Measurements from ENCODE around the gene OSBPL7. TPM values are rescaled to one million over a fixed set of nuclear protein-coding genes. Genes with fewer than 3 reads are reported as not detected.

The OSBPL7 gene
- total RNA-seq, 1 donor from 2014 or later = 30.0 TPM

DNA sequence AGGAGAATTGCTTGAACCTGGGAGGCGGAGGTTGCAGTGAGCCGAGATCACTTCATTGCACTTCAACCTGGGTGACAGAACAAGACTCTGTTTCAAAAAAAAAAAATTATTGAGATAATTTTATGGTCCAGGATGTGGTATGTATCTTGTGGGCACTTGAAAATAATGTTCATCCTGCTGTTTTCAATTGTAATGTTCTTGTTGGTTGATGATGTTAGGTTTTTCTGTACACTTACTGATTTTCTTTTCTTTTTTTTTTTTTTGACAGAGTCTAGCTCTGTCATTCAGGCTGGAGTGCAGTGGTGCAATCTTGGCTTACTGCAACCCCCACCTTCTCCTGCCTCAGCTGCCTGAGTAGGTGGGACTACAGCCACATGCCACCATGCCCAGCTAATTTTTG, 58.9 kb downstream of the OSBPL7 start:
- no peaks in the 10 kb centered on the region for H3K4me1 Mint-ChIP-seq (ENCODE audit: low read depth, unreplicated experiment)
- peaks cover 12% of the 10 kb centered on the region for H3K36me3 Mint-ChIP-seq (ENCODE audit: unreplicated experiment)
- no peak overlapping the region for H3K27ac Mint-ChIP-seq (ENCODE audit: unreplicated experiment)
- peaks cover 4% of the 10 kb centered on the region for H3K9me3 Mint-ChIP-seq (ENCODE audit: unreplicated experiment)
- no peak overlapping the region for H3K4me3 Mint-ChIP-seq (ENCODE audit: unreplicated experiment)
- no peaks in the 10 kb centered on the region for H3K27me3 Mint-ChIP-seq (ENCODE audit: unreplicated experiment)
- no peak for DNase-seq
- TF ChIP-seq, protein P1, sequence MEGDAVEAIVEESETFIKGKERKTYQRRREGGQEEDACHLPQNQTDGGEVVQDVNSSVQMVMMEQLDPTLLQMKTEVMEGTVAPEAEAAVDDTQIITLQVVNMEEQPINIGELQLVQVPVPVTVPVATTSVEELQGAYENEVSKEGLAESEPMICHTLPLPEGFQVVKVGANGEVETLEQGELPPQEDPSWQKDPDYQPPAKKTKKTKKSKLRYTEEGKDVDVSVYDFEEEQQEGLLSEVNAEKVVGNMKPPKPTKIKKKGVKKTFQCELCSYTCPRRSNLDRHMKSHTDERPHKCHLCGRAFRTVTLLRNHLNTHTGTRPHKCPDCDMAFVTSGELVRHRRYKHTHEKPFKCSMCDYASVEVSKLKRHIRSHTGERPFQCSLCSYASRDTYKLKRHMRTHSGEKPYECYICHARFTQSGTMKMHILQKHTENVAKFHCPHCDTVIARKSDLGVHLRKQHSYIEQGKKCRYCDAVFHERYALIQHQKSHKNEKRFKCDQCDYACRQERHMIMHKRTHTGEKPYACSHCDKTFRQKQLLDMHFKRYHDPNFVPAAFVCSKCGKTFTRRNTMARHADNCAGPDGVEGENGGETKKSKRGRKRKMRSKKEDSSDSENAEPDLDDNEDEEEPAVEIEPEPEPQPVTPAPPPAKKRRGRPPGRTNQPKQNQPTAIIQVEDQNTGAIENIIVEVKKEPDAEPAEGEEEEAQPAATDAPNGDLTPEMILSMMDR (IDR thresholded peaks at IDR 0.05; ENCODE audit: partially characterized antibody, unreplicated experiment) = no peak

DNA sequence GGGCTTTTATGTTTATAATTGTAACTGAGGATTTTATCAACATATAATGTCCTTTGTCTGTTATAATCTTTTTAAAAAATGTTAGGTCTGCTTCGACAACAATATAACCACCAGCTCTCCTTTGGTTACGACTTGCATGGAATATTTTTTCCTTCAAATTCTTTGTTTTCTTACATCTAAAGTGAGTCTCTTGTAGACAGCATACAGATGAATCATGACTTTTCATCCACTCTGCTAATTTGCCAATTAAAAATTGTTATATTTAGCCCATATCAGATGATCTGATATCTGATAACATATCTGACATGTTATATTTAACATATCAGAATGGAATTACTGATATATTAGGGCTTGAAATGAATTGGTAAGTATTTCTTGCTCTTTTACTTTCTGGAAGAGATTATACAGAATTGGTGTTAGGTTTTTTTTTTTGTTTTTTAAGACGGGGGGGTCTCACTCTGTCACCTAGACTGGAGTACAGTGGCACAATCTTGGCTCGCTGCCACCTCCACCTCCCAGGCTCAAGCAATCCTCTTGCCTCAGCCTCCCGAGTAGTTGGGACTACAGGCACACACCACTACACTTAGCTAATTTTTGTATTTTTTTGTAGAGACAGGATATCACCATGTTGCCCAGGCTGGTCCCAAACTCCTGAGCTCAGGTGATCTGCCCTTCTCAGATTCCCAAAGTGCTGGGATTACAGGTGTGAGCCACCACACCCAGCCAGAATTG, 61.0 kb downstream of the OSBPL7 start:
- no peak overlapping the region for H3K4me3 Mint-ChIP-seq (ENCODE audit: unreplicated experiment)
- no peaks in the 10 kb centered on the region for H3K4me1 Mint-ChIP-seq (ENCODE audit: low read depth, unreplicated experiment)
- H3K36me3 Mint-ChIP-seq (ENCODE audit: unreplicated experiment) = peaks cover 12% of the 10 kb centered on the region
- peaks cover 4% of the 10 kb centered on the region for H3K9me3 Mint-ChIP-seq (ENCODE audit: unreplicated experiment)
- DNase-seq = no peak
- TF ChIP-seq, protein P1 (IDR thresholded peaks at IDR 0.05; ENCODE audit: partially characterized antibody, unreplicated experiment) = no peak
- H3K27me3 Mint-ChIP-seq (ENCODE audit: unreplicated experiment) = no peaks in the 10 kb centered on the region
- no peak overlapping the region for H3K27ac Mint-ChIP-seq (ENCODE audit: unreplicated experiment)

- H3K27me3 Mint-ChIP-seq (ENCODE audit: unreplicated experiment) = no peaks in the 10 kb centered on the region
Observed at GRCh38 chr17:47757386-47757785, 64.2 kb downstream of the OSBPL7 start.

More at GRCh38 chr17:47757386-47757785, 64.2 kb downstream of the OSBPL7 start:
- H3K36me3 Mint-ChIP-seq (ENCODE audit: unreplicated experiment) = peaks cover 4% of the 10 kb centered on the region
- H3K9me3 Mint-ChIP-seq (ENCODE audit: unreplicated experiment) = peaks cover 2% of the 10 kb centered on the region
- TF ChIP-seq, protein P1 (IDR thresholded peaks at IDR 0.05; ENCODE audit: partially characterized antibody, unreplicated experiment) = no peak
- DNase-seq = no peak
- no peak overlapping the region for H3K4me3 Mint-ChIP-seq (ENCODE audit: unreplicated experiment)
- H3K27ac Mint-ChIP-seq (ENCODE audit: unreplicated experiment) = no peak overlapping the region
- H3K4me1 Mint-ChIP-seq (ENCODE audit: low read depth, unreplicated experiment) = no peaks in the 10 kb centered on the region

Other genes with a start within 250 kb of the OSBPL7 start
- gene KPNB1, start 171.9 kb downstream of the OSBPL7 start, total RNA-seq (ENCODE audit: unreplicated experiment) = 350 TPM
- gene TBKBP1, start 127.6 kb downstream of the OSBPL7 start, total RNA-seq (ENCODE audit: unreplicated experiment) = 30.7 TPM
- not detected for gene TBX21, start 88.6 kb downstream of the OSBPL7 start, total RNA-seq (ENCODE audit: unreplicated experiment)
- gene MRPL10, start 9.7 kb upstream of the OSBPL7 start, total RNA-seq (ENCODE audit: unreplicated experiment) = 38.7 TPM
- gene LRRC46, start 9.9 kb upstream of the OSBPL7 start, total RNA-seq (ENCODE audit: unreplicated experiment) = 1.3 TPM
- gene SCRN2, start 19.5 kb upstream of the OSBPL7 start, total RNA-seq (ENCODE audit: unreplicated experiment) = 39.1 TPM
- gene SP6, start 29.4 kb upstream of the OSBPL7 start, total RNA-seq (ENCODE audit: unreplicated experiment) = 1.7 TPM
- gene SP2, start 74.4 kb upstream of the OSBPL7 start, total RNA-seq (ENCODE audit: unreplicated experiment) = 17.8 TPM
- gene PNPO, start 119.8 kb upstream of the OSBPL7 start, total RNA-seq (ENCODE audit: unreplicated experiment) = 6.0 TPM
- gene PRR15L, start 136.1 kb upstream of the OSBPL7 start, total RNA-seq (ENCODE audit: unreplicated experiment) = not detected
- 196 TPM for gene CDK5RAP3, start 149.3 kb upstream of the OSBPL7 start, total RNA-seq (ENCODE audit: unreplicated experiment)
- gene COPZ2, start 216.0 kb upstream of the OSBPL7 start, total RNA-seq (ENCODE audit: unreplicated experiment) = not detected
- 190 TPM for gene NFE2L1, start 226.6 kb upstream of the OSBPL7 start, total RNA-seq (ENCODE audit: unreplicated experiment)